AG09309 (cell line): ENCODE measurements around the gene FZD1.

Experiments
- DNase-seq: peaks from one replicate; pipeline ENCODE4 v3.0.0-alpha.2; 2010; ENCODE audit warnings: low read depth
- H3K4me3 ChIP-seq: 2 replicates; pipeline ENCODE4 v1.5.1; 2011; ENCODE audit warnings: mild to moderate bottlenecking, low read depth, low read length, moderate library complexity; ENCODE audit not compliant: control insufficient read depth
- CTCF ChIP-seq: IDR thresholded peaks from 2 replicates; pipeline ENCODE4 v1.5.1; 2011; ENCODE audit warnings: mild to moderate bottlenecking, low read depth, low read length, inconsistent platforms; ENCODE audit not compliant: insufficient read depth, control insufficient read depth; ENCODE audit errors: missing control alignments

The FZD1 gene

DNA sequence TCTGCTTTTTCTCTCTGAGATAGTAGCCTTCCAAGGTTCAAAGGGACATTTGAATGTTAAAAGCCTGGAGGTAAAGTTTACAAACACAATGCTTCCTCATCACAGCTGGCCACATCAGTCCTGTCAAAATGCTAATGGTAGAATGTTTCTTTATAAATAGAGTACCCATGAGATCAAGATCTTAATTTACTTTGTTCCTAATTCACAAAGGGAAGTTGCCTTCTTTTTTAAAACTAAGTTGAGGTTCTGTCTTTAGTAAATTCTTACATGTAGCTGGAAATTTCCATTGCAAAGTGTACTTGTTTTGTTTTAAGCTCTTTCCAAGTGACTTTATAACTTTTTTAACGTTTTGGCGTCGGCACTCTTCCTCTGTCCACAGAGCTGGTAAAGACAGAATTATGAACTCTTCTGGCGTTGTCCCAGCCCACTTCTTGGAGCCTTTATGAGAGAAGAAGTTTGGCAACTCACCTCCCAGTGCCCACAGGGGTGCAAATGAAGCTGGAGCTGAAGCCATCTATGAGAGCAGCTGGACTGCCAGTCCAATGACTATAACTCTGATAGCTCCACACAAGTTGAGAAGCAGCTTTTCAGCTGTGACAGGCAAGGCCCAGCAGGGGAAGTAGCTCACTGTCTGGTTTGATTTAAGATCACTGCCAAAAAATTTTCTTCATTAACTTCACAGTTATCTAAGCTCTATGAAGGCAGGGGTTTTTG is 23.3 kb downstream of the FZD1 start:
- no peak overlapping the region for H3K4me3 ChIP-seq
- no peak for DNase-seq
- peak; percentile 49 for TF ChIP-seq CTCF

DNA sequence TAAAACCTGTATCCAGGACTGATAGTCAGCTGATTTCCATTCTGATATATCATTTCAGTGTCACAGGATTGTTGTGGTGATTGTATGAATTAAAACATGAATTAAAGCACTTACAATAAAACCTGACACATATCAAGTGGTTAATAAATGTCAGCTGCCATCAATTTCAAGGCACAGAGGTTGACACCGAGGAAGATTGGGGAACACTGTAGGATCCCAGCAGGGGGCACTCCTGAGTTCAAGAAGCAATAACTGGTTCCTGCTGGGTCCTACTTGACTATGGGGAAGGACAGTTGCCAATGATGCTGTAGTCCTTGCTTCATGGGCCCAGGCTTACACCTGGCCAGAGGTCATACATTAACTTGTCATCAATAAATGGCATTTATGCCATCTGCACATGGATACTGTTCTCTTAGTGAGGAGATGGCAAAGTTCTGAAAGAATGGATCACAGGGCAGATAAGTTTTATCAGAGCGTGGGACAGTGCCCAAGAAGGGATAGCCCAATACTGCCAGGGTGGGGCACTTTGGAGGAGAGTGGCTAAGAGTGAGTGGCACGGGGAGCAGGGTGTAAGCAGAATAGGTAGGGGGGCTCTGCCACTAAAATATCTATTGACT is 24.1 kb downstream of the FZD1 start:
- peak; percentile 21 for TF ChIP-seq CTCF
- DNase-seq: no peak
- no peak overlapping the region for H3K4me3 ChIP-seq

- DNase-seq: no peak
- TF ChIP-seq CTCF: no peak
- H3K4me3 ChIP-seq: no peak overlapping the region
Observed at GRCh38 chr7:91289633-91290254, 25.5 kb downstream of the FZD1 start.

DNA sequence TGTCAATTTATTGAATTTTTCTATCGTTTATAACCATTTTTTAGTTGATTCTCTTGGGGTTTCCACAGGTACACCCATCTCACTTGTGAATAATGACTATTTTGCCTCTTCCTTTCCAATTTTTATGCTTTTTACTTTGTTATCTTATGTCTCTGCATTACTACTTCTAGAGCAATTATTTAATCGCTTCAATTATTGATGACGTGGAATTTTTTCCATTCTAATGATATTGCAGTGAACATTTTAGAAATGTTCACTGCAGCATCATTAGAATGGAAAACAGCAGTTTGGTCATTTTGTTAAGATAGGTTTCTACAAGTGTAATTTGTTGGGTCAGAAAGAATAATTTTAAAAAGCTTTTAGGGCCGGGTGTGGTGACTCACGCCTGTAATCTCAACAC is 27.1 kb downstream of the FZD1 start:
- no peak for DNase-seq
- H3K4me3 ChIP-seq: no peak overlapping the region
- TF ChIP-seq CTCF: no peak

- TF ChIP-seq CTCF: no peak
- no peak for DNase-seq
- no peak overlapping the region for H3K4me3 ChIP-seq
Observed at GRCh38 chr7:91291902-91292301, 27.7 kb downstream of the FZD1 start.

- H3K4me3 ChIP-seq: no peak overlapping the region
- DNase-seq: no peak
- no peak for TF ChIP-seq CTCF
Observed at GRCh38 chr7:91292506-91292905, 28.3 kb downstream of the FZD1 start.
